ENCODE measurements around the gene HPGDS. TPM values are rescaled to one million over a fixed set of nuclear protein-coding genes. Genes with fewer than 3 reads are reported as not detected.
"Not testable (repeated sequence)": the region's sequence is repeated elsewhere in the genome, so short reads cannot be mapped to it uniquely, and the experiment has no call there.

The HPGDS gene
- total RNA-seq, 2 donors from 2014 or later, result 1.1 TPM; not detected in 1

GRCh38 chr4:94348666-94349065 is 6.0 kb upstream of the HPGDS start:
- Mint-ChIP-seq H3K9me3 (no peaks in the 10 kb centered on the region), H3K4me3 (peak overlapping the region; percentile 37), H3K4me1 (no peaks in the 10 kb centered on the region), H3K27me3 (no peaks in the 10 kb centered on the region), H3K27ac (peak overlapping the region; percentile 74), H3K36me3 (ENCODE audit: low read depth) (no peaks in the 10 kb centered on the region)
- ATAC-seq (replicated peaks), result peak; percentile 71

DNA sequence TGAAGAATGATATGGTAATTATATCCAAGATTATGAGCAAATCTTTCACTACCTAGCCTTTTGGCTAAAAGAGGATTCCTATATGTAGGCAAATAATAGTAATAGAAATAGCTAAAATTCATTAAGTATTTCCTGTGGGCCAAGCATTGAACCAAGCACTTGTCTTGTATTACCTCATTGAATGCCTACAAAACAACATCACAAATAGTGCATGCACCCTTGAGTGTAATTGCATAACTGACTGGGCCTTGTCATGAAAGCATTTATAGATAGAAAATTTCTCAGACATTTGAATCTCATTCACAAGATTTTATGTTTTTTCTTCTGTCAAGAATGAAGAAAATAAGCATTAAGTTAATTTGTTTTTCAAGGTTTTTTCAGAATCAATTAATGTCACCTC is 3.9 kb upstream of the HPGDS start:
- H3K36me3 Mint-ChIP-seq (ENCODE audit: low read depth), result no peaks in the 10 kb centered on the region
- no peaks in the 10 kb centered on the region for H3K9me3 Mint-ChIP-seq
- H3K27me3 Mint-ChIP-seq, result no peaks in the 10 kb centered on the region
- H3K4me1 Mint-ChIP-seq, result peaks cover 5% of the 10 kb centered on the region
- H3K4me3 Mint-ChIP-seq, result no peak overlapping the region
- no peak for ATAC-seq (replicated peaks)
- H3K27ac Mint-ChIP-seq, result no peak overlapping the region

DNA sequence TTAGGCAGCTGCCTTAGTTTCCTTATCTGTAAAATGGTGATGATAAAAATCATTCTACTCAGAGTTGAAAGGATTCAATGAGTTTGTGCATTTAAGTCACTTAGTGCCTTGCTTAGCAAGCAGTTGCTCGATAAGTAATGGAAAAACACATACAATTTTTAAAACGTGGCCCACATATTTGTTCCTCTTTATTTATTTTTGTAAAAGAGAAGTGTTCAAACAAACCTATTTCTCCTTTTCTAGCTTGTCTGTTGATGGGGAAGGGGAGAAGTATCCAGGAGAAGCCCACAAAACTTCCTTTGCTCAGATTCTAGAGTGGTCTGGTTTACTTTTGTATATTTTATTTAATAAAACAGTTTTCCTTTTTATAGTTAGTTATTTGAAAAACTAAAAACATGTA is 3.3 kb upstream of the HPGDS start:
- H3K9me3 Mint-ChIP-seq, result no peaks in the 10 kb centered on the region
- ATAC-seq (replicated peaks), result no peak
- H3K27me3 Mint-ChIP-seq, result no peaks in the 10 kb centered on the region
- H3K4me3 Mint-ChIP-seq, result no peak overlapping the region
- peaks cover 5% of the 10 kb centered on the region for H3K4me1 Mint-ChIP-seq
- H3K27ac Mint-ChIP-seq, result no peak overlapping the region
- H3K36me3 Mint-ChIP-seq (ENCODE audit: low read depth), result no peaks in the 10 kb centered on the region

DNA sequence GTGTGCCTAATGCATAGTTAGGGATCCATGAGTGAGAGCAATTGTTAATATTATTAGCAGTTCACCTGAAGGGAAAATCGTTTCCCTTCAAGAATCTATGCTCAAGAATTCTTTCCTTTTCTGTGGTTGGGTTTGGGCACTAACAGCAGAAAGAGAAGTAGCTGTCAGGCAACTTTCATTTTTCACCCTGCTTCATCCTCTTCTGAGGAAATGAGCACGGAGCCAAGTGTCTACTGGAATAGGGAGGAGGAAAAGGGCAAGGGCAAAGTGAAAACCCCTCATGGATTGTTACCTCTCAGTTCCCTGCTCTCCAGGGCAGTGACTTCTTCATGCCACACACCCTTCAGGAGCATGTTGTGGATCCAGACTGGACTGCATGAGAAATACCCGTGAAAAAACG is 2.6 kb upstream of the HPGDS start:
- H3K36me3 Mint-ChIP-seq (ENCODE audit: low read depth), result no peaks in the 10 kb centered on the region
- peaks cover 5% of the 10 kb centered on the region for H3K4me1 Mint-ChIP-seq
- no peaks in the 10 kb centered on the region for H3K9me3 Mint-ChIP-seq
- H3K27me3 Mint-ChIP-seq, result no peaks in the 10 kb centered on the region
- no peak overlapping the region for H3K27ac Mint-ChIP-seq
- H3K4me3 Mint-ChIP-seq, result no peak overlapping the region
- no peak for ATAC-seq (replicated peaks)

GRCh38 chr4:94344457-94344856 is 1.8 kb upstream of the HPGDS start:
- Mint-ChIP-seq H3K9me3 (no peaks in the 10 kb centered on the region), H3K27me3 (no peaks in the 10 kb centered on the region), H3K27ac (no peak overlapping the region), H3K4me3 (no peak overlapping the region), H3K4me1 (peaks cover 10% of the 10 kb centered on the region), H3K36me3 (ENCODE audit: low read depth) (no peaks in the 10 kb centered on the region)
- ATAC-seq (replicated peaks), result no peak

GRCh38 chr4:94341481-94342370 is 910 bp downstream of the HPGDS start:
- Mint-ChIP-seq H3K4me1 (peaks cover 20% of the 10 kb centered on the region), H3K36me3 (ENCODE audit: low read depth) (no peaks in the 10 kb centered on the region), H3K27ac (no peak overlapping the region), H3K27me3 (no peaks in the 10 kb centered on the region), H3K9me3 (no peaks in the 10 kb centered on the region), H3K4me3 (no peak overlapping the region)
- ATAC-seq (replicated peaks), result no peak

GRCh38 chr4:94339779-94340178 is 2.9 kb downstream of the HPGDS start:
- Mint-ChIP-seq H3K36me3 (ENCODE audit: low read depth) (no peaks in the 10 kb centered on the region), H3K27ac (peak overlapping the region; percentile 91), H3K9me3 (no peaks in the 10 kb centered on the region), H3K4me3 (peak overlapping the region; percentile 88), H3K27me3 (no peaks in the 10 kb centered on the region), H3K4me1 (peaks cover 20% of the 10 kb centered on the region)
- peak; percentile 73 for ATAC-seq (replicated peaks)

- Mint-ChIP-seq H3K27me3 (no peaks in the 10 kb centered on the region), H3K27ac (peak overlapping the region; percentile 91), H3K36me3 (ENCODE audit: low read depth) (no peaks in the 10 kb centered on the region), H3K9me3 (no peaks in the 10 kb centered on the region), H3K4me1 (peaks cover 20% of the 10 kb centered on the region), H3K4me3 (peak overlapping the region; percentile 88)
- ATAC-seq (replicated peaks), result peak; percentile 82
Observed at GRCh38 chr4:94338681-94339351, 3.8 kb downstream of the HPGDS start.

GRCh38 chr4:94336791-94337190 is 5.8 kb downstream of the HPGDS start:
- H3K4me3 Mint-ChIP-seq; H3K27me3 Mint-ChIP-seq; H3K27ac Mint-ChIP-seq; H3K9me3 Mint-ChIP-seq; ATAC-seq (replicated peaks); H3K36me3 Mint-ChIP-seq (ENCODE audit: low read depth): not testable (repeated sequence)
- H3K4me1 Mint-ChIP-seq, result peaks cover 15% of the 10 kb centered on the region

GRCh38 chr4:94336303-94336702 is 6.3 kb downstream of the HPGDS start:
- no peak for ATAC-seq (replicated peaks)
- Mint-ChIP-seq H3K4me1 (peaks cover 15% of the 10 kb centered on the region), H3K27ac (no peak overlapping the region)

DNA sequence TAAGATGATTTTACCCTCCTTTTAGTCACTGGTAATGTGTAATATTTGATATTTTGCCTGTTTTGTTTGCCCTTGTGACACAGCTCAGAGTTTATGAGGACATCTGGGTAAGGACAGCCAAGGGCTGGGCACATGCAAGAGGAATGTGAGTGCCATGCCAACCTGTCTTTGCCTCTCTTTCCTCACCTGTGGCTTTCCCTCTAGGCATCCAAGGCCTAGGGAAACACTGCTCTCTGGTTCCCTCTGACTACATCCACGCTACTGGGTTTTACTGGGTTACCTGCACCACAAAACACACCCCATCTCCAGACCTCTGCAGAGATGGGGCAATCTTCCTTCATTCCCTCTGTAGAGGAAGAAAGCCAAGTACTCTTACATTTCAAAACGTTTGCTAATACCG is 7.7 kb downstream of the HPGDS start:
- Mint-ChIP-seq H3K36me3 (ENCODE audit: low read depth) (no peaks in the 10 kb centered on the region), H3K27me3 (peaks cover under 1% of the 10 kb centered on the region), H3K27ac (no peak overlapping the region), H3K4me1 (peaks cover 14% of the 10 kb centered on the region), H3K4me3 (no peak overlapping the region), H3K9me3 (no peaks in the 10 kb centered on the region)
- ATAC-seq (replicated peaks), result no peak

More at GRCh38 chr4:94336303-94336702, 6.3 kb downstream of the HPGDS start:
- Mint-ChIP-seq H3K9me3 (no peaks in the 10 kb centered on the region), H3K27me3 (no peaks in the 10 kb centered on the region), H3K36me3 (ENCODE audit: low read depth) (no peaks in the 10 kb centered on the region), H3K4me3 (no peak overlapping the region)

- no peak overlapping the region for H3K27ac Mint-ChIP-seq
Observed at GRCh38 chr4:94334476-94334875, 8.2 kb downstream of the HPGDS start.

DNA sequence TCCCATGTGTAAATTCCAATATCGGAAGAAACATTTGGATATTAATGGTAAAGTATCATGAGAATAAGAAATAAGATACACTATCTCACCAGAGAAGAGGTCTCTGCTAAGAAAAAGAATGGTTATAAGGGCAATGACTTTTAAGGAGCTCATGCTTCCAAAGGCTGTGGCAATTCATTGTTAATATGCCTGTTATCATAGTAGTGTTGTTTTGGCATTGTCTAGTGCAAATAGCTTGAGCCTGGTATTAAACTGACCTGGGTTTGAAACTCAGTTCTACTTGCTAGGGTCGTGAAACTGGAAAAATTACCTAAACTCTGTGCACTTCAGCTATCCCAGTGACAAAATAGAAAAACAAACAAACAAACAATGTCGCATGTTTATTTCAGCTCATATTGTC is 8.8 kb downstream of the HPGDS start:
- no peak for ATAC-seq (replicated peaks)
- H3K27me3 Mint-ChIP-seq, result peaks cover 3% of the 10 kb centered on the region
- H3K36me3 Mint-ChIP-seq (ENCODE audit: low read depth), result no peaks in the 10 kb centered on the region
- no peak overlapping the region for H3K4me3 Mint-ChIP-seq
- H3K4me1 Mint-ChIP-seq, result peaks cover 5% of the 10 kb centered on the region
- H3K27ac Mint-ChIP-seq, result no peak overlapping the region
- no peaks in the 10 kb centered on the region for H3K9me3 Mint-ChIP-seq

More at GRCh38 chr4:94334476-94334875, 8.2 kb downstream of the HPGDS start:
- Mint-ChIP-seq H3K9me3 (no peaks in the 10 kb centered on the region), H3K27me3 (peaks cover 3% of the 10 kb centered on the region), H3K4me1 (peaks cover 9% of the 10 kb centered on the region), H3K36me3 (ENCODE audit: low read depth) (no peaks in the 10 kb centered on the region), H3K4me3 (no peak overlapping the region)
- no peak for ATAC-seq (replicated peaks)

- Mint-ChIP-seq H3K27ac (no peak overlapping the region), H3K4me1 (no peaks in the 10 kb centered on the region), H3K36me3 (ENCODE audit: low read depth) (no peaks in the 10 kb centered on the region), H3K4me3 (no peak overlapping the region), H3K9me3 (no peaks in the 10 kb centered on the region), H3K27me3 (peaks cover 3% of the 10 kb centered on the region)
- ATAC-seq (replicated peaks), result no peak
Observed at GRCh38 chr4:94332983-94333590, 9.5 kb downstream of the HPGDS start.

DNA sequence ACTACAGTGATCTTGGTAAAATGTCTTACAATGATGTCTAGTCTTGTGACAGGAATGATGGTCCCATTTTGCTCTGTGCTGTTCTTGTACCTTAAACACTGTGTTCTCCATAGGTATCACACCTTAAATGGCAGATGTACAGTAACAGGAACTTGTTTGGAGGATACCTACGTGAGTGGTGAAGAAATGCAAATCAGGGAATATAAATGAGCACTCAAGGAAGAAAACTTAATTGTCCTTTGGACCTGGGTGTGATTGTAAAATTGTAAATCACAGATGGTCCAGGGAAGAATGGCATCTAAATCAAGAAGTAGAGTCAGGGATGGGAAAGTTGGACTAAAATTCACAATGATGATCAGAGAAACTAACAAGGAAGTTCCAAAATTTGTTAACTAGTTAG is 12.7 kb downstream of the HPGDS start:
- no peak for ATAC-seq (replicated peaks)
- H3K4me3 Mint-ChIP-seq, result no peak overlapping the region

More for the DNA sequence above, 12.7 kb downstream of the HPGDS start:
- Mint-ChIP-seq H3K27me3 (peaks cover 3% of the 10 kb centered on the region), H3K36me3 (ENCODE audit: low read depth) (no peaks in the 10 kb centered on the region), H3K9me3 (peaks cover 7% of the 10 kb centered on the region), H3K27ac (no peak overlapping the region), H3K4me1 (no peaks in the 10 kb centered on the region)
